HG02981 (cell line): ENCODE results near the gene SYT1.

Experiments
- ATAC-seq: cut with Tn5 transposase; IDR thresholded peaks from one replicate; pipeline ENCODE4 v1.9.1; 2021; ENCODE audit warnings: mild to moderate bottlenecking, moderate library complexity; ENCODE audit not compliant: unreplicated experiment

The SYT1 gene

GRCh38 chr12:79055926-79056674 lies 191.5 kb downstream of the SYT1 start:
- ATAC-seq: no peak

DNA sequence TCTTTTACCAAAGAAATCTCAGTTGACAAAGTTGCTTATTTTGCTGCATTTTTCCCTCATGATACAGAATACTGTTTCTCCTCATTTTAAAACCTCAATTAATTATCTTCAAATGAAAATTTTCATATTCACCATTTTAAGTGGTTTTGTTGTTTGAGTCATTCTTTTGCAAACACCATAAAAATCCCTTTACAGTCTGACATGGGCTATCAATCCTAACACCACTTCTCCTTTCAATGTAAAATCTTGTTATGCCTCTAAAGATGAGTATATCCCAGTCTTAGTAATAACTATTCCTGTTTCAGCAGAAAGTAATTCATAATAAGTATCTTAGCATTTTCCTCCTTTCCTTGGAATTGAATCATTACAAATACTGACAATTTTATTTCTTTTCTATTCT lies 192.2 kb downstream of the SYT1 start:
- no peak for ATAC-seq

- ATAC-seq: no peak
These were observed 193.0 kb downstream of the SYT1 start for GRCh38 chr12:79057540-79057939.

DNA sequence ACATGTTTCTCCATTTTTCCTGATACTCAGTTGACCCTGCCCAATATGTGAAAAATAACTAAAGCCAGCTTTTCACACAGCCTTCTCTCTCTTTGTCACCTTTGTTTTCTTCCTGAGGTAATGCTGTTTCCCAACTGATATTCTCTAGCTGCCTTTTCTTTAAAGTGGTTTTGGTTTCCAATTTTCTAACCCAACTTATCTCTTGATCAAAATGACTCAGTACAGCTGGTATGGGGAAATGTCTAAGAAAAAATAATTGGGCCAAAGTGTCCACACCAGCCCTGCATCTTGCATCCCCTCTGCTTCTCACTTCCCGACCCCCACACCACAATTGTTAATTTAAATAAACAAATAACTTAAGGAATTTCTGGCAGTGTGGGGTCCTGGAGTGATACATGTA lies 193.8 kb downstream of the SYT1 start:
- peak; percentile 43 for ATAC-seq

- ATAC-seq: no peak
These were observed 195.0 kb downstream of the SYT1 start for GRCh38 chr12:79059557-79059956.

- no peak for ATAC-seq
These were observed 198.7 kb downstream of the SYT1 start for GRCh38 chr12:79063258-79063657.

DNA sequence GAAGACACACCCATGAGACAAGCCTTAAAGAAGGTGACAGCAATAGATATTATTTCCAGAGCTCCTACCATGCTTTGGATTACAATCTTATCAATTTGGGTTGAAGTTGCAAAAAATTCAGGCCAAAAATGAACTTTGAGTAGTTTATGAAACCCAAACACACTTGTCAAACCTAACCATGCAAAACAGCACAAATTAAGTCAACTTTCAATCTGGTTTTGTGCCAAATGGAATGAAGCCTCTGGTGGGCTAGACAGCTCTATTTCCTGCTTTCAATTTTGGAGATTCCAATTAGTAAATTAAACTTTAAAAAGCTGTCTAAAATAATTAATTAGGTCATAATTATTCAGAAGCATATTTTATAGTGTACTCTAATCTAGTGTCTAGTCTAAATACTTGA lies 203.4 kb downstream of the SYT1 start:
- no peak for ATAC-seq

DNA sequence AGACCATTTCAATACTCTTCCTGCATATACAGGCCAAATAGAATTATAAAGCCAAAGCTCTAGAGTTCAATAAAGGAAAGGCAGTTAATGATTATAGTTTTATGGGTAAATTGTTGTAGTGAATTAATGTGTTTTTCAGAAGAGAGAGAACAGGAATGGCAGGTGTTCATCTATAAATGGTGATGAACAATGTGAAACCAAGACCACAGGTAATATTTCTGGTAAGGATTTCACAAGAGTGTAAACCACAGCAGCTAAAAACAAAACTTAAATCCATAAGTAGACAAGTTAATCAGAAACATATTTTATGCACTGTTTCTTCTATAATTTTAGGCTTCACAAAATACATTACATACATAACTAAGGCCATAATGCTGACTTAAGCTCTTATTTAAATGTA lies 204.4 kb downstream of the SYT1 start:
- ATAC-seq: peak; percentile 98

DNA sequence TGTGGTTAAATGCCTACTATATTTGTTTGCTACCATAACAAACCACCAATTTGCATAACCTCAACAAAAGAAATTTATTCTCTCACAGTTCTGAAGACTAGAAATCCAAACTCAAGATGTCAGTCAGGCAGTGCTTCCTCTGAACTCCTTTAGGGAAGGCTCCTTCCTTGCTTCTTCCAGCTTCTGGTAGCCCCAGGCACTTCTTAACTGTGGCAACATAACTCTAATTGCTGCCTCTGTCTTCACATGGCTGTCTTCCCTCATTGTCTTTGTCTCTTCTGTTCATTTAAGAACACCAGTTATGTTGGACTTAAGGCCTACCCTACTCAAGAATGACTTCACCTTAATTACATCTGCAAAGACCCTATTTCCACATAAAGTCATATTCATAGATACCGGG lies 206.9 kb downstream of the SYT1 start:
- peak; percentile 24 for ATAC-seq

GRCh38 chr12:79073506-79073905 lies 208.9 kb downstream of the SYT1 start:
- no peak for ATAC-seq

DNA sequence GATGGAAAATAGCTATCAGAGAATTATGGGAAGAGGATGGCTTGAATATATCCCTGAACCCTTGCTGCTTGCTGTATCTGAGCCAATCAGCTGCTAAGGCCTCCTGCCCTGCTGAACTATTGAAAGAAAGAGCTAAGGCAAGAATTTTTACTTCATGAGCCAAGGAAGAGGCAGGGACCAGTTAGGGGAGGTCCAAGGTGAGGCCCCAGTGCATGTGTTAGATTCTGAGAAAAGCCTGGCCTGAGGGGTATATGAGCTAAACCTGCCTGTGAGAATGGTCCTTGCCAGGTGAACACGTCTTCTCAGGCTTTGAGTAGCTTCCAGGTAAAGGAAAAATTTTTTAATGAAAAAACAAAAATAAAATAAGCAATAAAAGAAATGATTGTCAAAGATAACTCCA lies 218.0 kb downstream of the SYT1 start:
- no peak for ATAC-seq

DNA sequence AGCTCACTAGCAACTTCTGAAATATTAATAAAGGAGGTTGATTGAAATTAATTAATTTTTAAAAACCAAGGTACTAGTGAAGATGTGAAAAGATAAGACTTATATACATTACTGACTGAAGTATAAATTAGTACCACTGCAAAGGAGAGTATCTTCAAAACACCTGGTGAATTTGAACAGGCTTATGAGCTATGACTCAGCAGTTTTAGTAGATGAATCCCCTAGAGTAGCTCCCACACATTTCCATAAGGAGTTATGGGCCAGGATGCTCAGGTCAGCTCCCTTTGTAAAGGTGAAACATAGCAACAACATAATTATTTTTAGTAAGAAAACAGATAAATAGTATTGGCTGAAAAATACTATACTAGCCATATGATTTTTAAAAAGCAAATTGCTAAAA lies 218.6 kb downstream of the SYT1 start:
- ATAC-seq: no peak

DNA sequence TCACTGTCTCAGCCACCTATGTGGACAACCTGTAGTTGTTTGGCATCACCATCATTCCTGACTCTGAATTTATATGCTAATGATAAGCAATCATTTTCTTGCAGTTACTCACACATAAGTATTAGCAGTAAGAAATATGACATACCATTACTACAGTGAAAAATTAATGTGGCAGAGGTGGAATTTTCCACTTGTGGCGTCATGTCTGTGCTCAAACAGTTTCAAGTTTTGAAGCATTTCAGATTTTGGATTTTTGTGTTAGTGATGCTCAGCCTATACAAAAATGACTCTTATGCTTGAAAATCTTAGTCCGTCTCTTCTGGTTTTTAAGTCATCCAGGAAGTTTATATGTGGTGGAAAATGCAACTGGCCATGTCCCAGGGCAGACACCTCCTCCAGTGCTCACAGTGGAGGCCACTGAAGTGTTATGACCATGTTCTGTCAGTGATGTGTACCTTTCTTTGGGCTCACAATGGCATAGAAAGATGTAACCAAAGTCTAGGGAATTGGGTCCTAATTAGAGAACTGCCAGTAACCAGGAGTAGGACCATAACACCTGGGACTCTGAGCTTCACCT lies 220.6 kb downstream of the SYT1 start:
- no peak for ATAC-seq

- no peak for ATAC-seq
These were observed 222.1 kb downstream of the SYT1 start for GRCh38 chr12:79086541-79087296.

- ATAC-seq: no peak
These were observed 234.0 kb downstream of the SYT1 start for GRCh38 chr12:79098530-79098929.

- ATAC-seq: no peak
These were observed 244.4 kb downstream of the SYT1 start for GRCh38 chr12:79108962-79109361.

DNA sequence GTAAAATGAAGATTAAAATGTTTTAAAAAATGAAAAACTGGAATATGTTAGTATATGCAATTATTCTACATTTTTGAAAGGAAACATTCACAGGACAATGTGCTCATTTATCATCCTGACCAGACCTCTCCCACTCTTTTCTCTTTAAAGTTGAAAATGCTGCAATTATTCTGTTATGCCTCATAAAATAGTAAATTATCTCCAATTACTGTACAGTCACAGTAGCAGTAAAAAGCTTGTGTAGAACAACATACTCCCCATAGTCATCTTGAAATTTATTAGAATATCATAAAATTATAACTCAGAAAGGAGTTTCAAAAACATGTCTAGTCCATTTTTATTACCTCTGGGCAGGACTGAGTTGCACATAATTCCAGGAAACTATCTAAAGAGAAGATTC lies 250.3 kb downstream of the SYT1 start:
- ATAC-seq: no peak

DNA sequence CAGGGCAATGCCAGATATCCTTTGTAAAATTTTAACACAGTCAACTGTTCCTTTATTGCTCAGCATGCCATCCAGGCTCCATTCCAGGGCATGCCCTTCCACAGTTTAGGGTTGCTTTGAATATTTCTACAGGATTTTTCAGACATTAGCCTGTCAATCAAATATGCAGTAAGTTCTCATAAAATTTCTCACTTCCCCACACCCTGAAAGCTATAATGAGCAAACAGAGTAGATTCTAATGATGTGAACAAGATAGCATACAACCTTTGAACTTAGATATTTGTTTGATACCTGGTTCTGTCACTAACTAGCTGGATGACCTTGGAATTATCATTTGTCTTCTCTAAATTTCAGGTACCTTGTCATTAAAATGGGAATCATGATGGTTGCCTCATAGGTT lies 251.2 kb downstream of the SYT1 start:
- no peak for ATAC-seq

DNA sequence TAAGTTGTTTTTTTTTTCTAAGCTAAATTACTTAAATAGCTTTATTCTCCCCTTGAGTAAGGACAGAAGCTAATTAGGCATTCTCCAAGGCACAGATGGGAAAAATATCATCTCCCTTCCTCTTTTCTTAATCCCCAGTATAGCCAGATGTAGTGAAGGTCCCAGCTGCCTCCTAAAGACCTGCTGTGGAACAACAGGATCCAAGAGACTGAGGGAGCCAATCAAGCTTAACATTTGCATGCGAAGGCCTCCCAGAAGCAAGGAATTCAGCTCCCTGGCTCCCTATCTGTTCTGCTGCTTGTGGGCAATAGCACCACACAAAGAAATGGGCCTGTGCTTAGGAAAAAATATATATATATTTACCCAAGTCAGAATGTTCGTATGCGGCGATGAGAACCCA lies 255.2 kb downstream of the SYT1 start:
- ATAC-seq: no peak

DNA sequence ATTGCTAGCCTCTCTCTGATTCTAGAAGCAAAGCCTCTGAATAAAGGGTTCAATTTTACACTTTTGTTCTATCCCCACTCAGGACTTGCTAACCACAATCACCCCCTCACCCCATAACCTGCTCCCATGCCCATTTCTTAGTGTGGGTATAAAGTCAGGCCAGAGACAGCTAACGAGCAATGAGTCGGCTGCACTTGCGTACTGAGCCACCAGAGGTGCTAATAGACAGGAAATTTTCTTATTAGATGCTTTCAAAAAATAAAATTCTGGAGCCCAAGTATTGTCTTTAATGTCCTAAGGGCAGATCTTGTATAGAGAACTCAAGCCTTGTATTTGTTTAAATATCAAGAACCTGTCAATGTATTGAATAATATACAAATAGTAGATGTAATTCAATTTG lies 256.9 kb downstream of the SYT1 start:
- ATAC-seq: peak; percentile 72

GRCh38 chr12:79124385-79124784 lies 259.8 kb downstream of the SYT1 start:
- ATAC-seq: no peak

- no peak for ATAC-seq
These were observed 260.8 kb downstream of the SYT1 start for GRCh38 chr12:79125358-79125757.
